Measurements from ENCODE around the gene OGDHL.

The OGDHL gene

GRCh38 chr10:49688261-49688846 is 73.8 kb downstream of the OGDHL start:
- no peak for DNase-seq

DNA sequence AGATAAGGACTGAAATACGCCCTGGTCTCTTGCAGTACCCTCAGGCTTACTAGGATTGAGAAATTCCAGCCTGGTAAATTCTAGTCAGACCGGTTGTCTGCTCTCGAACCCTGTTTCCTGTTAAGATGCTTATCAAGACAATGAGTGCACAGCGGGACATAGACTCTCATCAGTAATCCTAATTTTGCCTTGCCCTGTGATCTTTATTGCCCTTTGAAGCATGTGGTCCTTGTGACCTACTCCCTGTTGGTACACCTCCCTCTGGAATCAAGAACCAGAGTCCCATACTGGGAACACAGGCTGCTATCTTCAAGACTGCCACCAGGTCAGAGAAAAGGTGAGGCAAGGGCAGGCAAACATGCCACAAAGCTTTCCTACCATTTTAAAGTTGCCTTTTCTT is 75.5 kb downstream of the OGDHL start:
- DNase-seq, result no peak

All from stimulated activated CD4-positive, alpha-beta T cell treated with anti-CD3 and anti-CD28 coated beads, Interleukin-4, amount 100 ng/mL, for 1 hour (primary cell).